Renal cortical epithelial cell (primary cell): Measurements from ENCODE around the gene HBM. TPM values are rescaled to one million over a fixed set of nuclear protein-coding genes. Genes with fewer than 3 reads are reported as not detected.
"Not testable (repeated sequence)": the region's sequence is repeated elsewhere in the genome, so short reads cannot be mapped to it uniquely, and the experiment has no call there.

Experiments used
- DNase-seq: peaks from one replicate; pipeline ENCODE4 v3.0.0-alpha.2; 2011; ENCODE audit warnings: low read depth
- total RNA-seq: library from RNA; depleted of rRNA; stranded (reverse); fragments of >200 nt; gene quantifications from 2 replicates; pipeline ENCODE4 v1.2.3, GENCODE V29; 2014

HBM gene
- total RNA-seq, 1 donor from 2014 or later: not detected

- no peak for DNase-seq
These were observed 19.4 kb downstream of the HBM start for GRCh38 chr16:185213-185612.

GRCh38 chr16:185691-186090, 19.9 kb downstream of the HBM start:
- no peak for DNase-seq

- no peak for DNase-seq
These were observed 21.6 kb downstream of the HBM start for GRCh38 chr16:187330-187729.

- no peak for DNase-seq
These were observed 22.9 kb downstream of the HBM start for GRCh38 chr16:188674-189073.

GRCh38 chr16:189604-190186, 23.9 kb downstream of the HBM start:
- DNase-seq: no peak

GRCh38 chr16:191831-192230, 26.1 kb downstream of the HBM start:
- no peak for DNase-seq

GRCh38 chr16:192686-193085, 26.9 kb downstream of the HBM start:
- DNase-seq: no peak

GRCh38 chr16:193441-193840, 27.7 kb downstream of the HBM start:
- no peak for DNase-seq

- DNase-seq: no peak
These were observed 28.7 kb downstream of the HBM start for GRCh38 chr16:194516-194915.

- DNase-seq: peak; percentile 80
These were observed 34.6 kb downstream of the HBM start for GRCh38 chr16:200388-200787.

- DNase-seq: no peak
These were observed 37.5 kb downstream of the HBM start for GRCh38 chr16:203246-203645.

- not testable (repeated sequence) for DNase-seq
These were observed 38.3 kb downstream of the HBM start for GRCh38 chr16:204046-204445.

GRCh38 chr16:209359-209758, 43.6 kb downstream of the HBM start:
- DNase-seq: not testable (repeated sequence)

GRCh38 chr16:211631-212180, 45.9 kb downstream of the HBM start:
- not testable (repeated sequence) for DNase-seq

GRCh38 chr16:212999-213398, 47.2 kb downstream of the HBM start:
- DNase-seq: no peak

Other genes with a start within 250 kb of the HBM start
- gene POLR3K, start 112.4 kb upstream of the HBM start, total RNA-seq: 4.1 and 4.5 TPM in 2 replicates
- gene SNRNP25, start 112.2 kb upstream of the HBM start, total RNA-seq: 19.1 and 21.7 TPM in 2 replicates
- 20.7 and 37.3 TPM in 2 replicates for gene RHBDF1, start 93.3 kb upstream of the HBM start, total RNA-seq
- 49.3 and 233 TPM in 2 replicates for gene MPG, start 87.8 kb upstream of the HBM start, total RNA-seq
- 3.6 and 26.0 TPM in 2 replicates for gene NPRL3, start 27.3 kb upstream of the HBM start, total RNA-seq
- gene HBZ, start 13.3 kb upstream of the HBM start, total RNA-seq: not detected in 2 replicates
- gene HBA2, start 6.9 kb downstream of the HBM start, total RNA-seq: not detected in 2 replicates
- not detected in 2 replicates for gene HBA1, start 10.7 kb downstream of the HBM start, total RNA-seq
- 2.4 TPM in 1 of 2 replicates, not detected in the other for gene HBQ1, start 14.5 kb downstream of the HBM start, total RNA-seq
- 21.2 and 44.9 TPM in 2 replicates for gene LUC7L, start 63.5 kb downstream of the HBM start, total RNA-seq
- 76.4 and 204 TPM in 2 replicates for gene FAM234A, start 68.8 kb downstream of the HBM start, total RNA-seq
- 0.40 TPM in 1 of 2 replicates, not detected in the other for gene RGS11, start 110.0 kb downstream of the HBM start, total RNA-seq
- not detected in 2 replicates for gene ARHGDIG, start 114.6 kb downstream of the HBM start, total RNA-seq
- not detected in 2 replicates for gene PDIA2, start 117.2 kb downstream of the HBM start, total RNA-seq
- gene AXIN1, start 186.7 kb downstream of the HBM start, total RNA-seq: 38.7 and 43.5 TPM in 2 replicates
- 59.4 and 95.9 TPM in 2 replicates for gene MRPL28, start 204.6 kb downstream of the HBM start, total RNA-seq
- 87.2 and 92.8 TPM in 2 replicates for gene PGAP6, start 216.0 kb downstream of the HBM start, total RNA-seq
- 27.6 and 50.0 TPM in 2 replicates for gene NME4, start 231.2 kb downstream of the HBM start, total RNA-seq
- 13.0 and 17.5 TPM in 2 replicates for gene DECR2, start 235.9 kb downstream of the HBM start, total RNA-seq